Activated effector memory CD4-positive, alpha-beta T cell treated with Interleukin-2 at 50 U/mL for 16 hours (primary cell): ENCODE data around the gene SGTB.
A peak's percentile ranks its signal among the peaks of the same experiment; 100 is the strongest.
"Not testable (repeated sequence)": the region's sequence is repeated elsewhere in the genome, so short reads cannot be mapped to it uniquely, and the experiment has no call there.

Experiments
- DNase-seq: peaks from one replicate; pipeline ENCODE4 v3.0.0-alpha.2; 2020

The SGTB gene

GRCh38 chr5:65663804-65664521, 57.9 kb downstream of the SGTB start:
- no peak for DNase-seq

- no peak for DNase-seq
Observed at GRCh38 chr5:65654713-65655112, 67.2 kb downstream of the SGTB start.

- DNase-seq = no peak
Observed at GRCh38 chr5:65651144-65651543, 70.8 kb downstream of the SGTB start.

GRCh38 chr5:65647941-65648340, 74.0 kb downstream of the SGTB start:
- DNase-seq = no peak

- DNase-seq = no peak
Observed at GRCh38 chr5:65646938-65647337, 75.0 kb downstream of the SGTB start.

GRCh38 chr5:65640240-65640639, 81.7 kb downstream of the SGTB start:
- no peak for DNase-seq

- DNase-seq = no peak
Observed at GRCh38 chr5:65630981-65631380, 90.9 kb downstream of the SGTB start.

- no peak for DNase-seq
Observed at GRCh38 chr5:65625743-65626142, 96.2 kb downstream of the SGTB start.

- peak; percentile 73 for DNase-seq
Observed at GRCh38 chr5:65624571-65625555, 97.0 kb downstream of the SGTB start, which contains the start of the genes SHLD3 and TRAPPC13. SHLD3 (plus strand) TSS chr5:65625027; CDS start chr5:65629588, 4,561 bp downstream. TRAPPC13 (plus strand) TSS chr5:65625027; CDS start chr5:65625061, 34 bp downstream.

GRCh38 chr5:65624025-65624570, 97.8 kb downstream of the SGTB start, which contains the start of gene TRIM23:
TRIM23 (minus strand) TSS chr5:65624333; CDS start chr5:65624274, 59 bp downstream.
- DNase-seq = peak; percentile 90

GRCh38 chr5:65623482-65623881, 98.4 kb downstream of the SGTB start:
- DNase-seq = no peak

GRCh38 chr5:65621961-65622360, 99.9 kb downstream of the SGTB start:
- DNase-seq = not testable (repeated sequence)

GRCh38 chr5:65620021-65620420, 101.9 kb downstream of the SGTB start:
- DNase-seq = no peak
